GM04503 (cell line): Measurements from ENCODE around the gene PRDM16.

Experiments used
- DNase-seq: peaks from one replicate; pipeline ENCODE4 v3.0.0-alpha.2; 2012; ENCODE audit warnings: low read depth

PRDM16 gene

GRCh38 chr1:3323021-3323795 lies 254.2 kb downstream of the PRDM16 start:
- no peak for DNase-seq

- no peak for DNase-seq
Observed at GRCh38 chr1:3323796-3324703, 255.0 kb downstream of the PRDM16 start.

- no peak for DNase-seq
Observed at GRCh38 chr1:3324704-3325535, 255.9 kb downstream of the PRDM16 start.

GRCh38 chr1:3326516-3327388 lies 257.7 kb downstream of the PRDM16 start:
- no peak for DNase-seq

GRCh38 chr1:3327389-3327702 lies 258.3 kb downstream of the PRDM16 start:
- no peak for DNase-seq

- DNase-seq, result no peak
Observed at GRCh38 chr1:3327936-3328590, 259.1 kb downstream of the PRDM16 start.

- DNase-seq, result no peak
Observed at GRCh38 chr1:3329640-3330281, 260.8 kb downstream of the PRDM16 start.

- DNase-seq, result no peak
Observed at GRCh38 chr1:3330771-3331245, 261.8 kb downstream of the PRDM16 start.

- no peak for DNase-seq
Observed at GRCh38 chr1:3331564-3331963, 262.6 kb downstream of the PRDM16 start.

- no peak for DNase-seq
Observed at GRCh38 chr1:3332043-3332442, 263.0 kb downstream of the PRDM16 start.

GRCh38 chr1:3332662-3333061 lies 263.7 kb downstream of the PRDM16 start:
- DNase-seq, result no peak

GRCh38 chr1:3333903-3334302 lies 264.9 kb downstream of the PRDM16 start:
- DNase-seq, result no peak

GRCh38 chr1:3334366-3334765 lies 265.4 kb downstream of the PRDM16 start:
- no peak for DNase-seq

GRCh38 chr1:3335754-3336640 lies 267.0 kb downstream of the PRDM16 start:
- DNase-seq, result no peak

- DNase-seq, result no peak
Observed at GRCh38 chr1:3336641-3337630, 267.9 kb downstream of the PRDM16 start.

GRCh38 chr1:3337798-3338724 lies 269.1 kb downstream of the PRDM16 start:
- DNase-seq, result no peak

GRCh38 chr1:3338725-3339070 lies 269.7 kb downstream of the PRDM16 start:
- DNase-seq, result no peak
